PFSK-1 (cell line): ENCODE measurements around the gene LXN.

Experiments used
- POLR2AphosphoS5 ChIP-seq: IDR thresholded peaks from 2 replicates; pipeline ENCODE4 v1.6.1; 2012; ENCODE audit warnings: low read depth, mild to moderate bottlenecking, control low read depth, low read length, moderate library complexity
- SIN3A ChIP-seq: IDR thresholded peaks from 2 replicates; pipeline ENCODE4 v1.6.1; 2012; ENCODE audit warnings: mild to moderate bottlenecking, low read length, moderate library complexity, borderline replicate concordance; ENCODE audit not compliant: insufficient read depth
- TAF1 ChIP-seq: IDR thresholded peaks from 2 replicates; pipeline ENCODE4 v1.6.1; 2012; ENCODE audit warnings: low read length, control low read depth, borderline replicate concordance; ENCODE audit not compliant: insufficient read depth
- TF ChIP-seq, protein P1 (sequence below), 2 experiments: IDR thresholded peaks; 2 replicates each; pipeline versions ENCODE4 v1.6.1 to v1.8.0; 2011 to 2012; ENCODE audit warnings: low read depth in 2 of 2, low read length in 2 of 2, control low read depth in 1 of 2, inconsistent platforms in 1 of 2, mild to moderate bottlenecking in 1 of 2, moderate library complexity in 1 of 2; ENCODE audit not compliant: insufficient read depth in 1 of 2

DNA sequence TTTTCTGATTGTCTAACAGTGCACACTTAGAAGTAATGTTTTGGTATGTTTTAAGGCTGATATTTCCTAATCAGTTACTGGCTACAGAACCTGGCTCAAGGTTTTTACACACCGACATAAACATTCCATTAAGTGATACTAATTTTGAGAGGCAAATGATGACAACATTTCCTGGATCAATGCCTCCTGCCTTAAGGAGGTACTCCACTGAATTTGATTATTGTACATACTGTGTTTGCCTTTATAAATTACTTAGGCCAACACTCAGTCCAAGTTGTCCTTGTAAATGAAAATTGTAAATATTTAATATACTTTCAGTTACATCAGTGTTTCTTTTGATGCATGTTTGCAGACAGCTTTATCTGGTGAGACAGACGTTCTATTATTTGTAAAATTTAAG lies 24.2 kb upstream of the LXN start:
- TF ChIP-seq POLR2AphosphoS5 (no peak), TAF1 (no peak), SIN3A (no peak)
- TF ChIP-seq, protein P1, sequence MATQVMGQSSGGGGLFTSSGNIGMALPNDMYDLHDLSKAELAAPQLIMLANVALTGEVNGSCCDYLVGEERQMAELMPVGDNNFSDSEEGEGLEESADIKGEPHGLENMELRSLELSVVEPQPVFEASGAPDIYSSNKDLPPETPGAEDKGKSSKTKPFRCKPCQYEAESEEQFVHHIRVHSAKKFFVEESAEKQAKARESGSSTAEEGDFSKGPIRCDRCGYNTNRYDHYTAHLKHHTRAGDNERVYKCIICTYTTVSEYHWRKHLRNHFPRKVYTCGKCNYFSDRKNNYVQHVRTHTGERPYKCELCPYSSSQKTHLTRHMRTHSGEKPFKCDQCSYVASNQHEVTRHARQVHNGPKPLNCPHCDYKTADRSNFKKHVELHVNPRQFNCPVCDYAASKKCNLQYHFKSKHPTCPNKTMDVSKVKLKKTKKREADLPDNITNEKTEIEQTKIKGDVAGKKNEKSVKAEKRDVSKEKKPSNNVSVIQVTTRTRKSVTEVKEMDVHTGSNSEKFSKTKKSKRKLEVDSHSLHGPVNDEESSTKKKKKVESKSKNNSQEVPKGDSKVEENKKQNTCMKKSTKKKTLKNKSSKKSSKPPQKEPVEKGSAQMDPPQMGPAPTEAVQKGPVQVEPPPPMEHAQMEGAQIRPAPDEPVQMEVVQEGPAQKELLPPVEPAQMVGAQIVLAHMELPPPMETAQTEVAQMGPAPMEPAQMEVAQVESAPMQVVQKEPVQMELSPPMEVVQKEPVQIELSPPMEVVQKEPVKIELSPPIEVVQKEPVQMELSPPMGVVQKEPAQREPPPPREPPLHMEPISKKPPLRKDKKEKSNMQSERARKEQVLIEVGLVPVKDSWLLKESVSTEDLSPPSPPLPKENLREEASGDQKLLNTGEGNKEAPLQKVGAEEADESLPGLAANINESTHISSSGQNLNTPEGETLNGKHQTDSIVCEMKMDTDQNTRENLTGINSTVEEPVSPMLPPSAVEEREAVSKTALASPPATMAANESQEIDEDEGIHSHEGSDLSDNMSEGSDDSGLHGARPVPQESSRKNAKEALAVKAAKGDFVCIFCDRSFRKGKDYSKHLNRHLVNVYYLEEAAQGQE (IDR thresholded peaks at IDR 0.05; ENCODE audit: insufficient read depth in 1 of 2, low read depth in 2 of 2, low read length in 2 of 2) = no peak
